Measurements from ENCODE around the gene ZNF493.
A peak's percentile ranks its signal among the peaks of the same experiment; 100 is the strongest.

The ZNF493 gene

GRCh38 chr19:21396893-21397572, at the start of gene ZNF493:
ZNF493 (plus strand) TSS chr19:21397133; CDS start chr19:21397238, 105 bp downstream.
- DNase-seq = peak; percentile 91

GRCh38 chr19:21352830-21353229, 44.1 kb upstream of the ZNF493 start:
- no peak for DNase-seq

- peak; percentile 83 for DNase-seq
Observed at GRCh38 chr19:21358768-21359451, 38.0 kb upstream of the ZNF493 start, which contains the start of gene ZNF738. ZNF738 (plus strand) TSS chr19:21359000; CDS start chr19:21359141, 141 bp downstream.

GRCh38 chr19:21362291-21362690, 34.6 kb upstream of the ZNF493 start:
- DNase-seq = no peak

- no peak for DNase-seq
Observed at GRCh38 chr19:21383980-21384582, 12.9 kb upstream of the ZNF493 start.

GRCh38 chr19:21396121-21396520, 812 bp upstream of the ZNF493 start:
- DNase-seq = no peak

GRCh38 chr19:21398851-21399250, 1.9 kb downstream of the ZNF493 start:
- DNase-seq = no peak

- DNase-seq = no peak
Observed at GRCh38 chr19:21402303-21402985, 5.5 kb downstream of the ZNF493 start.

- DNase-seq = no peak
Observed at GRCh38 chr19:21410166-21410565, 13.2 kb downstream of the ZNF493 start.

- no peak for DNase-seq
Observed at GRCh38 chr19:21422244-21422643, 25.3 kb downstream of the ZNF493 start.

- DNase-seq = no peak
Observed at GRCh38 chr19:21423057-21424041, 26.4 kb downstream of the ZNF493 start.

GRCh38 chr19:21430675-21431074, 33.7 kb downstream of the ZNF493 start:
- DNase-seq = no peak

GRCh38 chr19:21432590-21432989, 35.7 kb downstream of the ZNF493 start:
- DNase-seq = no peak

- DNase-seq = no peak
Observed at GRCh38 chr19:21434516-21434915, 37.6 kb downstream of the ZNF493 start.

- no peak for DNase-seq
Observed at GRCh38 chr19:21434967-21435544, 38.1 kb downstream of the ZNF493 start.

- DNase-seq = no peak
Observed at GRCh38 chr19:21439201-21439751, 42.3 kb downstream of the ZNF493 start.

- DNase-seq = no peak
Observed at GRCh38 chr19:21440321-21440720, 43.4 kb downstream of the ZNF493 start.

- no peak for DNase-seq
Observed at GRCh38 chr19:21451187-21451586, 54.3 kb downstream of the ZNF493 start.

GRCh38 chr19:21454901-21455300, 58.0 kb downstream of the ZNF493 start:
- DNase-seq = no peak

- no peak for DNase-seq
Observed at GRCh38 chr19:21460686-21461085, 63.8 kb downstream of the ZNF493 start.

GRCh38 chr19:21462540-21462939, 65.6 kb downstream of the ZNF493 start:
- DNase-seq = no peak

Measured in CD4-positive, alpha-beta T cell treated with Interleukin-17A for 4 hours (primary cell).